NCI-H1105 treated with DMSO at 0.1 percent for 48 hours (cell line): Measurements from ENCODE around the gene TMEM247.

Experiments used
- DNase-seq: peaks from one replicate; lab custom pipeline; 2025; lab: John Stamatoyannopoulos, UW

TMEM247 gene

DNA sequence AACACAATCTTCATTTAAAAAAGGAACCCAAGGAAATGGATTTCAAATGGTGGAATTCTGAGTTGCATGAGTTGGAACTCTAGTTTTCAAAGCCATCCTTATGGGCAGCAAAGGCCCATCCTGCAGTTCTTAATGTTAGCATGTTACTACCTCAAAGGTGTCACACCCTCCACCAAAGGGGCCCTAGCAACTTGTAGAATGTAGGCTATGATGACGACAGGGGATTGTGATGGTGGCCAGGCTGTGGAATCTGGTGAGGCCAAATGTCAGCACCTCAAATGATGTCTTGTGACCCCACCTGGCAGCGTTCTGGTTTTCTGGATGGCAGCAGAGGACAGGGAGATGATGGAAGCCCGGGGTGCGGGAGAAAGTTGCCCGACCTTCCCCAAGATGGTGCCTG lies at the start of gene TMEM247:
Gene TMEM247 (plus strand): TSS at position 301 of the 400 bp plus-strand sequence.
- no peak for DNase-seq

DNA sequence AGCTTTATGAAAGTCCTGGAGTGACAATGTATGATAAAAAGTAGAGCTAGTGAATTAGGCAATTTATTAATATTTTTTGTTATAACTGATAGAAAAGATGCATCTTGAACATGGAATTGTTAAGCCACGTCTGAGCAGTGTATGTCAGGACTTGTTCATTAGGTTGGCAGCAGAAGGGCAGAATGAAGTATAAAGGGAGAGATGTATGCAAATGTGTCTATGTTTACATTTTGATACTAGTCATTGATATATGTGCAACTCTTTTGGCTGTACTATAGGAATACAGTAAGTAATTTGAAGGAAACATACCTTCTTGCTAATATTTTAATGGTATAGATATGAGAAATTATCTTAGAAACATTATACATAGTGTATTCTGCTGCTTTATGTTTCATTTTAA lies 49.0 kb upstream of the TMEM247 start:
- no peak for DNase-seq

DNA sequence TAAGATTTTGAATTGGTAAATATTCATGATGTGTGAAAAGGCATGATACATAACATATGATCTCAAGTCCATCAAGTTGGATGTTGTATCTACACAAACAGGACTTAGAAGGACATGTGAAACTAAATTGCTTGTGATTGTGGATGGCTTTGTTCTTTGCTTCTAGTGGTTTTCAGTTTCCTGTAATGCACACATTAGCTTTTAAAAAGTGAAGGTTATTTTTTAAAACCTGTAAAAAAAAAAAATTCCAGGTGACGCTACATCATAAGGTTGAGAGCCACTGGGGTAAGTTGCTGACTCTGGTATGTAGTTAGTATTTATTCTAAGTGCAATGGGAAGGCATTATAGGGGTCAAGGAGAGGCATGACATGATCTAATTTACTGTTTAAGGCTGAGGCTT lies 48.4 kb upstream of the TMEM247 start:
- no peak for DNase-seq

- DNase-seq, result no peak
Observed at GRCh38 chr2:46431481-46432235, 47.7 kb upstream of the TMEM247 start.

- DNase-seq, result no peak
Observed at GRCh38 chr2:46434851-46435273, 44.5 kb upstream of the TMEM247 start.

DNA sequence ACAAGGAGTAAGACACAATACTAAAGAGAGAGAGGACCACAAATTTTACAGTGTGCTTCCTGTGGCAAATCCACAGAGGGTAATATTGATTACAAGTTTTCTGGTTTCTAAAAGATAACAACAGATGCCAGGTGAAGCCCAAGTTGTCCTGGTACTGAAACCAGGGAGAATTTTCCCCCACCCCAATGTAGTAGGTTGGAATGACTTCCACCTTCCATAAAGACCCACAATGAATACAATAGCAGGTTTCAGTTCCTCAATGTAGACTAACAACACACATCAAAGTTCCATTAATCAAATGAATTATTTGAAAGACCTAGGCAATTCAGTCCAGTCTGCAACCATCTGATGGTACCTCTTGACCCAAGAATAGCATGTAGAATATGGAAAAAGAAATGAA lies 44.0 kb upstream of the TMEM247 start:
- no peak for DNase-seq

GRCh38 chr2:46435796-46436360 lies 43.5 kb upstream of the TMEM247 start:
- no peak for DNase-seq

GRCh38 chr2:46436800-46437199 lies 42.6 kb upstream of the TMEM247 start:
- no peak for DNase-seq

- no peak for DNase-seq
Observed at GRCh38 chr2:46438102-46438501, 41.3 kb upstream of the TMEM247 start.

DNA sequence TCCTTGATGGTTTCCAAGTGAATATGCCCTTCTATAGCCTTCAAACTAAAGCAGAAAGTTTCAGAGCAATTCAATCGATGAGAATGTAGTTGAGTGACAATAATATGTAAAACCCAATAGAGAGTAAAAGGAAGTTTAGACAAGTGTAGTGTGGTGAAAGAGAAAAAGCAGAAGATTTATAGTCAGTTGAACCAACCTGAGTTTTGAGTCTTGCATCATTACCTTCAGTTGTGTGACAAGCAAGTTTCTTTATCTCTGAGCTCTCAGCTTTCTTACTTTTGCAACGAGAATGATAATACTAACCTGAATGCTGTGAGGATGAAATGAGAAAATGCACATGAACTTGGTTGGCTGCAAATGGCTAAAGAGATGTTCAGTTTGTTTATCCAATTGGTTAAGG lies 40.6 kb upstream of the TMEM247 start:
- no peak for DNase-seq

GRCh38 chr2:46439582-46439981 lies 39.8 kb upstream of the TMEM247 start:
- no peak for DNase-seq

GRCh38 chr2:46441838-46442712 lies 37.3 kb upstream of the TMEM247 start:
- no peak for DNase-seq

GRCh38 chr2:46444732-46445131 lies 34.6 kb upstream of the TMEM247 start:
- no peak for DNase-seq

DNA sequence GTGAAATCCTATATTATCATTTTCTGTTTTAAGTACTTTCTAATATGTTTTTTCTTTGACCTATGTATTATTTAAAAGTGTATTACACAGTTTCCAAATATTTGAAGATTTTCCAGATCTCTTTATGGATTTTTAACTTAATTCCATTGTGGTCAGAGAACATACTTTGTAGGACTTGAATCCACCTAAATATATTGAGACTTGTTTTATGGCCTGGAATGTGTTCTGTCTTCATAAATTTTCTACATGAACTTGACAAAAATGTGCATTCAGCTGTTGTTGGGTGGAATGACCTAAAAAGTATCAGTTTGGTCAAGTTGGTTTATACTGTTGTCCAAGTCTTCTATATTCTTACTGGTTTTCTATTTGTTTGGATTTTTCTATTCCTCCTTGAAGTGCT lies 33.8 kb upstream of the TMEM247 start:
- no peak for DNase-seq

GRCh38 chr2:46446871-46447568 lies 32.3 kb upstream of the TMEM247 start:
- no peak for DNase-seq

DNA sequence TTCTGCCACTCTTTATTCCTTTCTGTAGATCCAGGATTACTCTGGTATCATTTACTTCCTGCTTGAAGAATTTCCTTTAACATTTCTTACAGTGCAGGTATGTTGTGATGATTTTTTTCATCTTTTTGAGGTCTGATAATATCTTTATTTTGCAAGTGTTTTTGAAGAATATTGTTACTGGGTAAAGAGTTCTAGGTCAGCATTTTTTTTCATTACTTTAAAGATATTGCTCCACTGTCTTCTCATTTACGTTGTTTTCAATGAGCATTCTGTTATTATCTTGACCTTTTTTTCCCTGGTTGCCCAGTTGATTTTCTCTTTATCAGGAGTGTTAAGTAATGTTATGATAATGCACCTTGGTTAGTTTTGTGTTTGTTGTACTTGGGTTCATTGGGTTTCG lies 31.7 kb upstream of the TMEM247 start:
- DNase-seq, result no peak

DNA sequence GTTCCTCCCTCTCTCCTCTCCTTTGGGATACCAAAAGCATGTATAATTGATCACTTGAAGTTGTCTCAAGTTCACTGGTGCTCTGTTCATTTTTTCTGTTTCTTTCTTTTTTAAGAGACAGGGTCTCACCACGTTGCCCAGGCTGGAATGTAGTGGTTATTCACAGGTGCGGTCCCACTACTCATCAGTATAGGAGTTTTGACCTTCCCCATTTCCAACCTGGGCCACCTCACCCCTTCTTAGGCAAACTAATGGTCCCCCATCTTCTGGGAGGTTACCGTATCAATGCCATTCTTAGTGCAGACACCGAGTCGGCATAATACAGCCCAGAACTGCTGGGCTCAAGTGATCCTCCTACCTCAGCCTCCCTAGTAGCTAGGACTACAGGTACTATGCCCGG lies 31.3 kb upstream of the TMEM247 start:
- no peak for DNase-seq

- no peak for DNase-seq
Observed at GRCh38 chr2:46448641-46449040, 30.7 kb upstream of the TMEM247 start.

DNA sequence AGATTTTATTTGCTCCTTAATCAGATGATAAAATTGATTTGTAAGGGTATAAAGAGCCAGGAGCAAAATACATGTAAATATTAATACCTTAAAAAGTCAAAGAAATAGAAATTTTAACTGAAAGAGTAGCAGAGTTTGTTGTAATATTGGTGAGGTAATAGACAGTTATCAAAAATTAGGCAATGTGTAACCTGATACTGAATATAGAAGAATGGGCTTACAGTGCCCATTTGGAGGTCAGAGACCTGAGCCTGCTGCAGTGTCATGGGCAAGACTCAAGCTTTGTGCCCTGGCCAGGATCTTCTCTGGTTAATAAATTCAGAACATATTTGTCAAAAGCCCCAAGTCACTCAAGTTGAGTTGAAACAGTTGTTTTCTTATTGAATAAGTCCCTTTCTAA lies 29.7 kb upstream of the TMEM247 start:
- no peak for DNase-seq

GRCh38 chr2:46451131-46451711 lies 28.1 kb upstream of the TMEM247 start:
- no peak for DNase-seq

DNA sequence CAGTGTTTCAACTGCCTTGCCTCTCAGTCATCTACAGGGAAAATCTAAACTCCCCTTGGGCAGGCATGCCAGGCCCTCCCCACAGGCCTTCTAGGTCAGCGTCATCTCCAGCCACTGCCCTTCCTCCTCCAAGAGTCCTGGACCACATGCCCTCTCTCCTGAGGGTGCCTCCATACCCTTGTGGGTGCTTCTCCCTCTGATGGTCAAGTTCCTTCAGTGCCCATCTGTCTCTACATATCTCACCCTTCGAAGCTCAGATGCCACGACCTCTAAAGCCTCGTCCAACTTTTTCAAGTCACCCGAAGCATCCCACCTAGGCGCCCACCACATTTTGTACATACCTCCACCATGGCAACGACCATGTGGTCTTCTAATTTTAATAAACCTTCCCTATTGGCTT lies 22.6 kb upstream of the TMEM247 start:
- no peak for DNase-seq
